Kidney (tissue), 14 donors: ENCODE measurements around the gene VPS26C. TPM values are rescaled to one million over a fixed set of nuclear protein-coding genes. Genes with fewer than 3 reads are reported as not detected.

Source experiments
- DNase-seq, 5 donors: peaks; one replicate each; pipeline ENCODE4 v3.0.0-alpha.2; 2013 to 2020
- FAIRE-seq: peaks from 2 replicates; lab custom pipeline; 2012; peaks lifted over from hg19 to GRCh38; lab: Jason Lieb, UNC
- H3K27ac ChIP-seq, 2 donors: one replicate each; pipeline ENCODE4 v1.7.0; 2013; ENCODE audit warnings: low read depth in 2 of 2, low read length in 2 of 2, inconsistent platforms in 1 of 2
- H3K27me3 ChIP-seq: one replicate; pipeline ENCODE4 v1.7.1; 2013; ENCODE audit warnings: low read length, inconsistent platforms; ENCODE audit not compliant: control insufficient read depth, insufficient read depth
- H3K36me3 ChIP-seq, 3 donors: one replicate each; pipeline versions ENCODE4 v1.7.0 to v1.7.1; 2013; ENCODE audit warnings: low read length in 3 of 3, control low read depth in 1 of 3, inconsistent platforms in 1 of 3; ENCODE audit not compliant: insufficient read depth in 3 of 3, control insufficient read depth in 2 of 3
- H3K4me1 ChIP-seq, 3 donors: one replicate each; pipeline versions ENCODE4 v1.7.0 to v1.7.1; 2013; ENCODE audit warnings: low read length in 3 of 3, inconsistent platforms in 1 of 3, low read depth in 1 of 3; ENCODE audit not compliant: control insufficient read depth in 2 of 3, insufficient read depth in 2 of 3
- H3K4me3 ChIP-seq, 3 donors: one replicate each; pipeline versions ENCODE4 v1.7.0 to v1.8.1; 2013; ENCODE audit warnings: low read length in 3 of 3, control low read depth in 1 of 3, inconsistent platforms in 1 of 3
- H3K9ac ChIP-seq, 3 donors: one replicate each; pipeline versions ENCODE4 v1.7.0 to v1.7.1; 2013; ENCODE audit warnings: low read length in 3 of 3, control low read depth in 1 of 3, inconsistent platforms in 1 of 3
- H3K9me3 ChIP-seq, 3 donors: one replicate each; pipeline versions ENCODE4 v1.7.0 to v1.7.1; 2013; ENCODE audit warnings: low read length in 3 of 3, control low read depth in 1 of 3, inconsistent platforms in 1 of 3; ENCODE audit not compliant: control insufficient read depth in 2 of 3, insufficient read depth in 1 of 3
- intact Hi-C: fragments of 100-400 bp; cut with DNase I; formaldehyde crosslinking; loops from one replicate; pipeline ENCODE4 v1.11.1; 2022
- polyA plus RNA-seq: library from polyadenylated mRNA; stranded (reverse); fragments of 350-450 nt; fragmentation: Illumina TruSeq; extraction: RNeasy Lipid Tissue Mini Kit (QIAGEN cat#74804); gene quantifications from one replicate; pipeline ENCODE4 v1.2.3, GENCODE V29; 2014; ENCODE audit warnings: low read depth, low replicate concordance; ENCODE audit not compliant: insufficient read depth
- total RNA-seq: library from RNA; stranded (reverse); fragmentation: NEBNext Ultra II Directional; extraction: Animal tissue kit (Norgen Biotek cat#: 25700); gene quantifications from one replicate; pipeline ENCODE4 v1.2.1, GENCODE V29; 2021
- TF ChIP-seq, protein P1 (sequence below): IDR thresholded peaks from 3 replicates; pipeline ENCODE4 v1.5.1; 2012; ENCODE audit warnings: mild to moderate bottlenecking, moderate library complexity, borderline replicate concordance; ENCODE audit not compliant: insufficient read depth; ENCODE audit errors: extremely low read depth
- donor health status: control.
- donor health status: control.
- donor health status: control.
- donor health status: control.
- donor health status: control.
- donor health status: DM: yes; HTN: yes; CAD: no.
- donor health status: Normal renal cell carcinoma (clear cell type).

VPS26C gene
- total and polyA plus RNA-seq, 2 donors from 2014 or later, result 30.0 to 51.8 TPM

DNA sequence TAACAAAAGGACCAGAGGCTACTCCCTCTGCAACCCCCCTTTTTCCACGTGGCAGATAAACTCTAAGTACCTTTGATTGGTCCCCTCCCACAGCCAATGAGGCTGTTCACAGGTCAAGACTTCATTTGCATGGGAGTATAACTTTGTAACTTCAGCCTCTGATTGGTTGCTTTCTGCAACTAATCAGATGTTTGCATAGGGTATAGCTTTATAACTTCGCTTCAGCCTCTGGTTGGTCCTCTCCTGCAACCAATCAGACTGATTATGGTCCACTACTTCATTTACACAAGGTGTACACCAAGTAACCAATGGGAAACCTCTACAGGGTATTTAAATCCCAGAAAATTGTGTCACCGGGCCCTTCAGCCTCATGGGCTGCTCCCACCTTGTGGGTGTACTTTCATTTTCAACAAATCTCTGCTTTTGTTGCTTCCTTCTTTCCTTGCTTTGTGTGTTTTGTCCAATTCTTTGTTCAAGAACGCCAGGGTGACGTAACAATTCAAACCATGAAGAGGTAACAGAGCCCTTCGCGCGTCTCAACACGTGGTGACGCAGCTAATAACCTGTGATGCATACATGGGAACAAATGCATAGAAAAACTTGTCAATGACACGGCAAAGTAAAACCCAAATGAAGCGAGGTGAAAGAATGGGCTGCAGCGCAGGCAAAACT, 47.2 kb downstream of the VPS26C start:
- TF ChIP-seq, protein P1, sequence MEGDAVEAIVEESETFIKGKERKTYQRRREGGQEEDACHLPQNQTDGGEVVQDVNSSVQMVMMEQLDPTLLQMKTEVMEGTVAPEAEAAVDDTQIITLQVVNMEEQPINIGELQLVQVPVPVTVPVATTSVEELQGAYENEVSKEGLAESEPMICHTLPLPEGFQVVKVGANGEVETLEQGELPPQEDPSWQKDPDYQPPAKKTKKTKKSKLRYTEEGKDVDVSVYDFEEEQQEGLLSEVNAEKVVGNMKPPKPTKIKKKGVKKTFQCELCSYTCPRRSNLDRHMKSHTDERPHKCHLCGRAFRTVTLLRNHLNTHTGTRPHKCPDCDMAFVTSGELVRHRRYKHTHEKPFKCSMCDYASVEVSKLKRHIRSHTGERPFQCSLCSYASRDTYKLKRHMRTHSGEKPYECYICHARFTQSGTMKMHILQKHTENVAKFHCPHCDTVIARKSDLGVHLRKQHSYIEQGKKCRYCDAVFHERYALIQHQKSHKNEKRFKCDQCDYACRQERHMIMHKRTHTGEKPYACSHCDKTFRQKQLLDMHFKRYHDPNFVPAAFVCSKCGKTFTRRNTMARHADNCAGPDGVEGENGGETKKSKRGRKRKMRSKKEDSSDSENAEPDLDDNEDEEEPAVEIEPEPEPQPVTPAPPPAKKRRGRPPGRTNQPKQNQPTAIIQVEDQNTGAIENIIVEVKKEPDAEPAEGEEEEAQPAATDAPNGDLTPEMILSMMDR, result no peak
- Histone ChIP-seq H3K27ac (no peak overlapping the region), H3K27me3 (no peaks in the 10 kb centered on the region), H3K4me3 (peak overlapping the region; percentile 61 to 84 (median 82)), H3K9me3 (no peaks in the 10 kb centered on the region), H3K9ac (peak overlapping the region in 2 of 3 donors; percentile 21 to 76), H3K36me3 (peaks cover 0 to 11% (median 3%) of the 10 kb centered on the region in 3 donors), H3K4me1 (peaks cover 0 to 10% (median 0%) of the 10 kb centered on the region in 3 donors)
- FAIRE-seq (no peak), DNase-seq (peak in 1 of 5 donors; percentile 6)
- intact Hi-C loops, result no loop called here

DNA sequence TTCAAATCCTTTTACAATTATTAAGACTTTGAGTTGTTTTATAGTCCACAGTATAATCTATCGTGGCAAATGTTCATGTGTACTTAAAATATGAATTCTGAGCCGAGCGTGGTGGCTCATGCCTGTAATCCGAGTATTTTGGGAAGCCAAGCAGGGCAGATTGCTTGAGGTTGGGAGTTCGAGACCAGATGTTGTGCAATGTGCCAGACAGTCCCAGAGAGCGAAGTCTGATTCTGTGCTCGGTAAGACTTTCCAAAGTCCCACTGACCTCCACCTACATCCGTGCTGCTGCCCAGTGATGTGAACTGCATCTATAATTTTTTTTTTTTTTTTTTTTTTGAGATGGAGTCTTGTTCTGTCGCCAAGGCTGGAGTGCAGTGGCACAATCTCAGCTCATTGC, 52.2 kb downstream of the VPS26C start:
- TF ChIP-seq, protein P1, result no peak
- FAIRE-seq, result no peak
- intact Hi-C loops, result no loop called here
- Histone ChIP-seq H3K27me3 (no peaks in the 10 kb centered on the region), H3K9me3 (no peaks in the 10 kb centered on the region), H3K4me1 (peaks cover 0 to 3% (median 0%) of the 10 kb centered on the region in 3 donors), H3K9ac (no peak overlapping the region), H3K36me3 (no peaks in the 10 kb centered on the region), H3K4me3 (no peak overlapping the region), H3K27ac (no peak overlapping the region)
- no peak for DNase-seq

DNA sequence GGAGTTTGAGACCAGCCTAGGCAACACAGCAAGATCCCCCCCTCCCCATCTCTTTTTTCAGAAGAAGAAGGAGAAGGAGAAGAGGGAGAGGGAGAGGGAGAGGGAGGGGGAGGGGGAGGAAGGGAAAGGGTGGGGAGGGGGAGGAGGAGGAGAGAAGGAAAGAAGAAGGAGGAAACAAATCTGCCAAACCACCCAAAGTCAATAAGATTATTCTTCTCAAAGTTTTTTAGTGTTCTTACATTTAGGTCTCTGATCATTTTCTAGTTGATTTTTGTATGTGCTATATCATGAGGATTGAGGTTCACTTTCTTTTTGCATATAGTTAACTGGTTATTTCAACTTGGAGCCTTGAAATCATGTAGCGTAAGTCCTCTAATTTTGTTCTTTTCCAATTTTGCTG, 56.3 kb downstream of the VPS26C start:
- intact Hi-C loops, result no loop called here
- FAIRE-seq (no peak), DNase-seq (no peak)
- Histone ChIP-seq H3K9me3 (no peaks in the 10 kb centered on the region), H3K9ac (no peak overlapping the region), H3K4me3 (no peak overlapping the region), H3K36me3 (no peaks in the 10 kb centered on the region), H3K27me3 (no peaks in the 10 kb centered on the region), H3K4me1 (peaks cover 0 to 16% (median 0%) of the 10 kb centered on the region in 3 donors), H3K27ac (no peak overlapping the region)
- TF ChIP-seq, protein P1, result no peak
